DOHH2 (cell line): Measurements from ENCODE around the gene YEATS4.

Source experiments
- H3F3A ChIP-seq: fragments of 200-600 bp; sonication (generic), shearing (Covaris generic); 2 replicates; pipeline ENCODE4 v1.6.0; 2016; ENCODE audit warnings: antibody characterized with exemption, mild to moderate bottlenecking; ENCODE audit not compliant: control insufficient read depth, insufficient read depth
- H3K27ac ChIP-seq: fragments of 200-600 bp; sonication (generic); 2 replicates; pipeline ENCODE4 v1.5.1; 2014; ENCODE audit warnings: low read depth, mild to moderate bottlenecking, low read length, moderate library complexity
- H3K27me3 ChIP-seq: fragments of 200-600 bp; sonication (generic); 2 replicates; pipeline ENCODE4 v1.6.1; 2014; ENCODE audit warnings: mild to moderate bottlenecking, low read length, mixed read lengths; ENCODE audit not compliant: control insufficient read depth
- H3K36me3 ChIP-seq: fragments of 200-600 bp; sonication (generic); 2 replicates; pipeline ENCODE4 v1.6.1; 2014; ENCODE audit warnings: mild to moderate bottlenecking, low read length, moderate library complexity, mixed read lengths; ENCODE audit not compliant: control insufficient read depth
- H3K4me1 ChIP-seq: fragments of 200-600 bp; sonication (generic); 2 replicates; pipeline ENCODE4 v1.6.1; 2014; ENCODE audit warnings: mild to moderate bottlenecking, low read length, mixed read lengths; ENCODE audit not compliant: control insufficient read depth
- H3K4me2 ChIP-seq: fragments of 200-600 bp; sonication (generic); 2 replicates; pipeline ENCODE4 v1.6.0; 2014; ENCODE audit warnings: mild to moderate bottlenecking, low read length, moderate library complexity
- H3K4me3 ChIP-seq: fragments of 200-600 bp; sonication (generic); 2 replicates; pipeline ENCODE4 v1.5.1; 2014; ENCODE audit warnings: mild to moderate bottlenecking, low read length, mixed read lengths
- H3K79me2 ChIP-seq: fragments of 200-600 bp; sonication (generic); 2 replicates; pipeline ENCODE4 v1.6.1; 2014; ENCODE audit warnings: mild to moderate bottlenecking, low read length, mixed read lengths; ENCODE audit not compliant: control insufficient read depth
- H3K9me2 ChIP-seq: fragments of 200-600 bp; sonication (generic); replicated peaks from 2 replicates; pipeline ENCODE4 v1.6.1; 2014; ENCODE audit warnings: mild to moderate bottlenecking, low read length, mixed read lengths; ENCODE audit not compliant: control insufficient read depth
- H3K9me3 ChIP-seq: fragments of 200-600 bp; sonication (generic); 2 replicates; pipeline ENCODE4 v1.6.1; 2014; ENCODE audit warnings: antibody characterized with exemption, low read length, mixed read lengths; ENCODE audit not compliant: control insufficient read depth, insufficient read depth
- H4K20me1 ChIP-seq: fragments of 200-600 bp; sonication (generic); 2 replicates; pipeline ENCODE4 v1.6.0; 2014; ENCODE audit warnings: low read depth, mild to moderate bottlenecking, antibody characterized with exemption, low read length, moderate library complexity; ENCODE audit not compliant: control insufficient read depth, insufficient read depth
- CTCF ChIP-seq: fragments of 200-600 bp; sonication (generic); IDR thresholded peaks from one replicate; pipeline ENCODE4 v1.5.1; 2014; ENCODE audit warnings: antibody characterized with exemption, mild to moderate bottlenecking, low read depth, low read length; ENCODE audit not compliant: poor library complexity, severe bottlenecking
- EZH2phosphoT487 ChIP-seq: fragments of 200-600 bp; sonication (generic); IDR thresholded peaks from 2 replicates; pipeline ENCODE4 v1.6.1; 2017; ENCODE audit warnings: borderline replicate concordance, mild to moderate bottlenecking, antibody characterized with exemption, low read length, moderate library complexity, mixed read lengths

Gene YEATS4

DNA sequence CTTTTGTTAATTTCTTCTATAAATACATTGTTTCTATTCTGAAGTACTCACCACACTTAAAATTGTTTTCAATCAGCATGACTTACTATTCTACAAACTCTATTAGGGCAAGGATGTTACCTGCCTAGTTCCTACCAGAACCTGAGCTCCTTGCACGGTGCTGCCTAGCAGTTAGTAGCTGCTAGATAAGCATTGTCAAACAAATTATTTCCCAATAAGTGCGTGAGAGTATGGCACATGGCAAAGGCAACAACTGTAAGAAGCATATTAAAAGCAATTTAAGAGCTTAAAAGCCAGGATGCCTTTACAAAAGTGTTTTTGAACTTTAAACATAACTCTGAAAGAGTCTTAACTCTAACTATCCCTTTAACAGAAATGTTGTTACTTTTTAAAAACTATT, 19.5 kb upstream of the YEATS4 start:
- no peak overlapping the region for H3K4me2 ChIP-seq
- H3K79me2 ChIP-seq, result no peaks in the 10 kb centered on the region
- H3K4me1 ChIP-seq, result peaks cover 23% of the 10 kb centered on the region
- no peak overlapping the region for H3K4me3 ChIP-seq
- no peaks in the 10 kb centered on the region for H4K20me1 ChIP-seq
- no peak overlapping the region for H3K27ac ChIP-seq
- H3K27me3 ChIP-seq, result no peaks in the 10 kb centered on the region
- H3F3A ChIP-seq, result no peaks in the 10 kb centered on the region
- H3K36me3 ChIP-seq, result no peaks in the 10 kb centered on the region
- H3K9me3 ChIP-seq, result no peaks in the 10 kb centered on the region
- H3K9me2 ChIP-seq, result no peaks in the 10 kb centered on the region
- TF ChIP-seq EZH2phosphoT487, result no peak
- no peak for TF ChIP-seq CTCF

DNA sequence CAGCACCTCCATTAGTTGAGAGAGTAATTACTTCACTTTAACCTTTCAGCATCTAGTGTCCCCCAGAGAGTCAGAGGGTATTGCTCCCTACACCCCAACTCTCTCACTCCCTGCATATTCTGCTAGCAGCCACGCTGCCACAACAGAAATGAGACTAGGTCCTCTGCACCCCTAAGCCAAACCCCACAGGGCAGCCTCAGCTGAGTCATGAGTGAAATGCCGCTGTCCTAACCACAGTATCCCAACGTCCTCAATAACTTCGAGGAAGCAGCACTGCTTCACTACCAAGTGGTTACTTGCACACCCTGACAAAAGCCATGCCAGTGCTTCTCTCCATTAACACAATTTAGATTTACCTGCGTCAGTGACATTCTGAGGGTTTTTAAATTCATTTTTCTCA, 18.2 kb upstream of the YEATS4 start:
- no peak overlapping the region for H3K27ac ChIP-seq
- TF ChIP-seq CTCF (no peak), EZH2phosphoT487 (no peak)
- no peaks in the 10 kb centered on the region for H3K9me3 ChIP-seq
- no peaks in the 10 kb centered on the region for H3K9me2 ChIP-seq
- H3K36me3 ChIP-seq, result no peaks in the 10 kb centered on the region
- no peaks in the 10 kb centered on the region for H3K27me3 ChIP-seq
- no peaks in the 10 kb centered on the region for H3F3A ChIP-seq
- H4K20me1 ChIP-seq, result no peaks in the 10 kb centered on the region
- no peak overlapping the region for H3K4me3 ChIP-seq
- no peaks in the 10 kb centered on the region for H3K79me2 ChIP-seq
- H3K4me1 ChIP-seq, result peaks cover 23% of the 10 kb centered on the region
- no peak overlapping the region for H3K4me2 ChIP-seq

DNA sequence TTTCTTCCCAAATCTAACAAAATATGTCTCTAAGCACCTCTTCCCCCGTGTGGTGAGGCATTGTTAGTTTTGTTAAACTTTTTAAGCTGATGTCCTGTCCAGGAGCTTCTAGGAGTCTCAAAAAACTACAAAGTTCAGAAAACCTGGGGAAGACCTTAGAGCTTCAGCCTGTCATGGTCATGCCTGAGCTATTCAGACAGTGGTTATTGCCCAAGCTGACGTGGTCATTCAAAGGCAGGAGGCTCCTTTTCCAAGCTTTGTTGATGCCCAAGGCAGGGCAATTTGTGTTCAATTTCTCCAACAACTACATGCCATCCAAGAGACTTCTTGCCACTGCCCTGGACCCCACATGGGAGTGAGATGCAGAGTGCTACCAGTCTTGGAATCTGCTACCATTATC, 17.1 kb upstream of the YEATS4 start:
- no peaks in the 10 kb centered on the region for H3K27me3 ChIP-seq
- H3K4me2 ChIP-seq, result no peak overlapping the region
- no peaks in the 10 kb centered on the region for H4K20me1 ChIP-seq
- H3K79me2 ChIP-seq, result no peaks in the 10 kb centered on the region
- H3F3A ChIP-seq, result no peaks in the 10 kb centered on the region
- peaks cover 15% of the 10 kb centered on the region for H3K4me1 ChIP-seq
- no peak for TF ChIP-seq CTCF
- TF ChIP-seq EZH2phosphoT487, result no peak
- H3K4me3 ChIP-seq, result no peak overlapping the region
- H3K9me3 ChIP-seq, result no peaks in the 10 kb centered on the region
- no peaks in the 10 kb centered on the region for H3K36me3 ChIP-seq
- H3K27ac ChIP-seq, result no peak overlapping the region
- H3K9me2 ChIP-seq, result no peaks in the 10 kb centered on the region

GRCh38 chr12:69343357-69343756, 16.2 kb upstream of the YEATS4 start:
- Histone ChIP-seq H3K79me2 (no peaks in the 10 kb centered on the region), H3K4me2 (no peak overlapping the region), H3K4me1 (peaks cover 11% of the 10 kb centered on the region), H3K9me3 (no peaks in the 10 kb centered on the region), H3F3A (no peaks in the 10 kb centered on the region), H3K27ac (no peak overlapping the region), H3K36me3 (no peaks in the 10 kb centered on the region), H3K27me3 (no peaks in the 10 kb centered on the region), H3K9me2 (no peaks in the 10 kb centered on the region), H3K4me3 (no peak overlapping the region), H4K20me1 (no peaks in the 10 kb centered on the region)
- TF ChIP-seq EZH2phosphoT487 (no peak), CTCF (no peak)
